HCT116 (cell line): ENCODE measurements around the gene ST7L. TPM values are rescaled to one million over a fixed set of nuclear protein-coding genes. Genes with fewer than 3 reads are reported as not detected.

Source experiments
- ATAC-seq: fragments of 200-7000 bp; cut with Tn5 transposase; 2 replicates; pipeline ENCODE4 v1.9.1; 2020; ENCODE audit warnings: mild to moderate bottlenecking, moderate library complexity
- BruUV-seq: library from RNA; stranded (reverse); fragments of 400-500 nt; replicated peaks from 2 replicates; lab custom pipeline; 2021; lab: Mats Ljungman, UMichigan
- CTCF ChIA-PET: fragments of 300-600 bp; sonication (Branson Sonifier 250); formaldehyde crosslinking; loops from one replicate; lab custom pipeline; 2021; ENCODE audit warnings: antibody characterized with exemption; lab: Charles Lee
- POLR2A ChIA-PET: fragments of 300-600, 350-600 bp; sonication (Branson Sonifier 250); formaldehyde crosslinking; loops from one replicate; lab custom pipeline; 2021; ENCODE audit warnings: antibody characterized with exemption; lab: Charles Lee
- RAD21 ChIA-PET, 2 experiments: fragments of 300-600 bp; sonication (Branson Sonifier 250); formaldehyde crosslinking; loops; one replicate each; lab custom pipeline; 2023; ENCODE audit warnings: low total read pairs in 2 of 2; ENCODE audit not compliant: uncharacterized antibody in 2 of 2, unreplicated experiment in 2 of 2, low non-redundant PET in 1 of 2; lab: Charles Lee
- DNase-seq: peaks from one replicate; pipeline ENCODE4 v3.0.0-alpha.2; 2010; ENCODE audit warnings: low read depth, low spot score
- H2AFZ ChIP-seq: fragments of 200-600 bp; shearing (Covaris generic), sonication (generic); 2 replicates; pipeline ENCODE4 v1.6.1; 2017; ENCODE audit warnings: low read depth, mixed run types, mixed read lengths, antibody characterized with exemption, low read length; ENCODE audit not compliant: poor library complexity, severe bottlenecking
- H3K27ac ChIP-seq: 2 replicates; pipeline ENCODE4 v1.5.1; 2012; ENCODE audit warnings: low read depth, low read length
- H3K27me3 ChIP-seq: fragments of 200-600 bp; sonication (generic); 2 replicates; pipeline ENCODE4 v1.6.1; 2016; ENCODE audit warnings: mixed run types, low read length, mixed read lengths; ENCODE audit not compliant: insufficient read depth
- H3K36me3 ChIP-seq, 2 experiments: fragments of 200-500 bp in 1 of 2; fragments of 200-600 bp in 1 of 2; sonication (Bioruptor generic) in 1 of 2; sonication (generic) in 1 of 2; 2 replicates each; pipeline versions ENCODE4 v1.5.1 to v1.6.1; 2014 to 2016; ENCODE audit warnings: low read length in 2 of 2, inconsistent platforms in 1 of 2, mixed read lengths in 1 of 2, mixed run types in 1 of 2; ENCODE audit not compliant: insufficient read depth in 2 of 2, control insufficient read depth in 1 of 2
- H3K4me1 ChIP-seq, 2 experiments: fragments of 200-600 bp in 1 of 2; sonication (generic) in 1 of 2; 2 replicates each; pipeline versions ENCODE4 v1.5.1 to v1.6.1; 2012 to 2017; ENCODE audit warnings: low read length in 2 of 2, inconsistent platforms in 1 of 2, mild to moderate bottlenecking in 1 of 2, mixed read lengths in 1 of 2, mixed run types in 1 of 2, moderate library complexity in 1 of 2; ENCODE audit not compliant: insufficient read depth in 2 of 2, control insufficient read depth in 1 of 2
- H3K4me2 ChIP-seq: fragments of 200-600 bp; sonication (generic); 2 replicates; pipeline ENCODE4 v1.6.1; 2017; ENCODE audit warnings: mixed run types, low read length, mixed read lengths
- H3K4me3 ChIP-seq, 2 experiments: fragments of 200-600 bp in 1 of 2; sonication (generic) in 1 of 2; replicated peaks in 1 of 2; 2 replicates each; pipeline ENCODE4 v1.5.1; 2011 to 2016; ENCODE audit warnings: low read length in 2 of 2, control low read depth in 1 of 2, low read depth in 1 of 2, mild to moderate bottlenecking in 1 of 2, mixed read lengths in 1 of 2, mixed run types in 1 of 2
- H3K79me2 ChIP-seq: fragments of 200-600 bp; sonication (generic); 2 replicates; pipeline ENCODE4 v1.6.1; 2017; ENCODE audit warnings: mild to moderate bottlenecking, mixed run types, low read length, moderate library complexity, mixed read lengths; ENCODE audit not compliant: insufficient read depth
- H3K9ac ChIP-seq: fragments of 200-600 bp; sonication (generic); 2 replicates; pipeline ENCODE4 v1.6.1; 2016; ENCODE audit warnings: low read length, mixed read lengths
- H3K9me2 ChIP-seq: fragments of 200-600 bp; sonication (generic), shearing (Covaris generic); 2 replicates; pipeline ENCODE4 v1.6.1; 2017; ENCODE audit warnings: mixed run types, mild to moderate bottlenecking, moderate library complexity; ENCODE audit not compliant: insufficient read depth
- H3K9me3 ChIP-seq, 2 experiments: fragments of 200-500 bp in 1 of 2; fragments of 200-600 bp in 1 of 2; sonication (Bioruptor generic) in 1 of 2; sonication (generic) in 1 of 2; 2 replicates each; pipeline ENCODE4 v1.6.1; 2014 to 2017; ENCODE audit warnings: low read length in 2 of 2, mixed read lengths in 2 of 2, inconsistent platforms in 1 of 2, low read depth in 1 of 2, mild to moderate bottlenecking in 1 of 2, mixed run types in 1 of 2, moderate library complexity in 1 of 2; ENCODE audit not compliant: control insufficient read depth in 1 of 2, insufficient read depth in 1 of 2
- H4K20me1 ChIP-seq: fragments of 200-600 bp; sonication (generic), shearing (Covaris generic); 2 replicates; pipeline ENCODE4 v1.6.1; 2017; ENCODE audit warnings: mixed run types, mild to moderate bottlenecking, moderate library complexity; ENCODE audit not compliant: insufficient read depth
- CEBPB ChIP-seq: IDR thresholded peaks from 2 replicates; pipeline ENCODE4 v1.6.1; 2012; ENCODE audit warnings: low read depth
- CTCF ChIP-seq, 3 experiments: fragments of 200-600 bp in 1 of 3; sonication (generic) in 1 of 3; IDR thresholded peaks in 2 of 3; conservative IDR thresholded peaks in 1 of 3; 2 replicates each; pipeline ENCODE4 v1.5.1; 2012 to 2017; ENCODE audit warnings: low read depth in 2 of 3, low read length in 2 of 3, antibody characterized with exemption in 1 of 3, borderline replicate concordance in 1 of 3, control low read depth in 1 of 3, mild to moderate bottlenecking in 1 of 3, mixed read lengths in 1 of 3, mixed run types in 1 of 3, moderate library complexity in 1 of 3; ENCODE audit not compliant: insufficient read depth in 1 of 3
- EZH2 ChIP-seq: fragments of 200-600 bp; sonication (generic); IDR thresholded peaks from 2 replicates; pipeline ENCODE4 v1.6.1; 2017; ENCODE audit warnings: antibody characterized with exemption, mixed run types
- FOSL1 ChIP-seq: IDR thresholded peaks from 2 replicates; pipeline ENCODE4 v1.6.1; 2012; ENCODE audit warnings: low read depth
- JUND ChIP-seq: IDR thresholded peaks from 2 replicates; pipeline ENCODE4 v1.6.1; 2012
- POLR2A ChIP-seq: IDR thresholded peaks from 2 replicates; pipeline ENCODE4 v1.7.0; 2011; ENCODE audit warnings: borderline replicate concordance; ENCODE audit not compliant: insufficient read depth, insufficient read length; ENCODE audit errors: extremely low read depth
- POLR2AphosphoS5 ChIP-seq: IDR thresholded peaks from 2 replicates; pipeline ENCODE4 v1.6.1; 2011; ENCODE audit warnings: mild to moderate bottlenecking, low read depth, low read length, moderate library complexity
- RAD21 ChIP-seq: IDR thresholded peaks from 2 replicates; pipeline ENCODE4 v1.6.1; 2012; ENCODE audit warnings: low read depth, mild to moderate bottlenecking
- ZNF274 ChIP-seq: fragments of 200-500 bp; sonication (Bioruptor generic); IDR thresholded peaks from 2 replicates; pipeline ENCODE4 v1.6.1; 2014; ENCODE audit warnings: mild to moderate bottlenecking, low read depth, low read length, inconsistent platforms
- intact Hi-C: fragments of 100-400 bp; cut with micrococcal nuclease; formaldehyde crosslinking; loops from 2 replicates; pipeline ENCODE4 v1.10.0; 2022
- total RNA-seq: library from RNA; stranded (reverse); gene quantifications from one replicate; pipeline ENCODE4 v1.2.1, GENCODE V29; 2021; ENCODE audit not compliant: unreplicated experiment

Gene ST7L
- total RNA-seq, 1 experiment from 2014 or later: 19.9 TPM

- no peak for TF ChIP-seq CEBPB
- no peak for TF ChIP-seq POLR2A
- TF ChIP-seq ZNF274: no peak
- no peak for TF ChIP-seq CTCF (IDR thresholded peaks at IDR 0.05 in 2 of 3, conservative IDR thresholded peaks at IDR 0.05 in 1 of 3; ENCODE audit: borderline replicate concordance in 1 of 3, insufficient read depth in 1 of 3, low read depth in 2 of 3, low read length in 2 of 3)
- no peak for TF ChIP-seq RAD21
Measured at GRCh38 chr1:112558634-112559033, 60.3 kb downstream of the ST7L start (continued).

- H3K27ac ChIP-seq: no peak overlapping the region
- H3K79me2 ChIP-seq: no peaks in the 10 kb centered on the region
- ChIA-PET CTCF (no interaction called here), POLR2A (no interaction called here), RAD21 (no interaction called here)
- DNase-seq (no peak), ATAC-seq (no peak)
- no peak overlapping the region for H3K4me2 ChIP-seq
- H4K20me1 ChIP-seq: no peaks in the 10 kb centered on the region
- no peaks in the 10 kb centered on the region for H3K4me1 ChIP-seq
- no peaks in the 10 kb centered on the region for H3K9me2 ChIP-seq
- no TSS peak for BruUV-seq
- peaks cover 0 to 3% of the 10 kb centered on the region in 2 experiments; a peak in 1 of 4 replicates for H3K36me3 ChIP-seq
- H3K27me3 ChIP-seq: no peaks in the 10 kb centered on the region
- H3K4me3 ChIP-seq: no peak overlapping the region
- H2AFZ ChIP-seq: no peak overlapping the region
- H3K9ac ChIP-seq: no peak overlapping the region
- no peaks in the 10 kb centered on the region for H3K9me3 ChIP-seq
- intact Hi-C loops: no loop called here
- TF ChIP-seq POLR2AphosphoS5: no peak
- no peak for TF ChIP-seq JUND
- no peak for TF ChIP-seq FOSL1
- no peak for TF ChIP-seq EZH2
Measured at GRCh38 chr1:112557385-112557784, 61.6 kb downstream of the ST7L start.
